AG04449 (cell line): ENCODE data around the gene TM9SF4.

ENCODE experiments used
- CTCF ChIA-PET: fragments of 350-600 bp; formaldehyde crosslinking; extraction: SDS; loops from one replicate; lab custom pipeline; 2021; ENCODE audit warnings: antibody characterized with exemption; lab: Yijun Ruan, JAX
- POLR2A ChIA-PET: fragments of 400-600, 350-600 bp; formaldehyde crosslinking; extraction: SDS; loops from one replicate; lab custom pipeline; 2020; ENCODE audit warnings: antibody characterized with exemption, inconsistent platforms; lab: Yijun Ruan, JAX
- DNase-seq: peaks from one replicate; pipeline ENCODE4 v3.0.0-alpha.2; 2010; ENCODE audit warnings: low read depth, low spot score
- H3K4me3 ChIP-seq: 2 replicates; pipeline ENCODE4 v1.5.1; 2011; ENCODE audit warnings: low read depth, mild to moderate bottlenecking, control low read depth, low read length
- TF ChIP-seq, protein P1 (sequence below): IDR thresholded peaks from one replicate; pipeline ENCODE4 v1.5.1; 2011; ENCODE audit warnings: mild to moderate bottlenecking, moderate library complexity, low read length, control low read depth, inconsistent platforms; ENCODE audit not compliant: insufficient read depth; ENCODE audit errors: missing control alignments

TM9SF4 gene

DNA sequence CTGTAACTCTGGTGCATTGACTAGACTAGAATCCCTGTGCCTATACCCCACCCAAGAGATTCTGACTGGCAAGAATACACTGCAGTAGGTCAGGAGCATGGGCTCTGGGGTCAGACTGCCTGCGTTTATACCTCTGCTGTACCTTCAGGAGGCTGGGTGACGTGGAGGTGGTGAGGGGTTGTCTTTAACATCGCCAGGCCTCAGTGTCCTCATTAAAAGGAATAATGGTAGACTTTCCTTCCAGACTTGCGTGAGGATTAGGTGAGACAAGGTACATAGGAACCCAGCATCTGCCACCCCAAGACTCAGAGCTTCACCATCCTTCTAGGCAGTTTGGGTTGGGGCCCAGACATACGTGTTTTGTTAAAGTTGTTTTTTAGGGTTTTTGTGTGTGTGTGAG is 44.3 kb downstream of the TM9SF4 start:
- DNase-seq: no peak
- CTCF ChIA-PET: no interaction called here
- no peak overlapping the region for H3K4me3 ChIP-seq
- TF ChIP-seq, protein P1, sequence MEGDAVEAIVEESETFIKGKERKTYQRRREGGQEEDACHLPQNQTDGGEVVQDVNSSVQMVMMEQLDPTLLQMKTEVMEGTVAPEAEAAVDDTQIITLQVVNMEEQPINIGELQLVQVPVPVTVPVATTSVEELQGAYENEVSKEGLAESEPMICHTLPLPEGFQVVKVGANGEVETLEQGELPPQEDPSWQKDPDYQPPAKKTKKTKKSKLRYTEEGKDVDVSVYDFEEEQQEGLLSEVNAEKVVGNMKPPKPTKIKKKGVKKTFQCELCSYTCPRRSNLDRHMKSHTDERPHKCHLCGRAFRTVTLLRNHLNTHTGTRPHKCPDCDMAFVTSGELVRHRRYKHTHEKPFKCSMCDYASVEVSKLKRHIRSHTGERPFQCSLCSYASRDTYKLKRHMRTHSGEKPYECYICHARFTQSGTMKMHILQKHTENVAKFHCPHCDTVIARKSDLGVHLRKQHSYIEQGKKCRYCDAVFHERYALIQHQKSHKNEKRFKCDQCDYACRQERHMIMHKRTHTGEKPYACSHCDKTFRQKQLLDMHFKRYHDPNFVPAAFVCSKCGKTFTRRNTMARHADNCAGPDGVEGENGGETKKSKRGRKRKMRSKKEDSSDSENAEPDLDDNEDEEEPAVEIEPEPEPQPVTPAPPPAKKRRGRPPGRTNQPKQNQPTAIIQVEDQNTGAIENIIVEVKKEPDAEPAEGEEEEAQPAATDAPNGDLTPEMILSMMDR: no peak
- POLR2A ChIA-PET: no interaction called here

DNA sequence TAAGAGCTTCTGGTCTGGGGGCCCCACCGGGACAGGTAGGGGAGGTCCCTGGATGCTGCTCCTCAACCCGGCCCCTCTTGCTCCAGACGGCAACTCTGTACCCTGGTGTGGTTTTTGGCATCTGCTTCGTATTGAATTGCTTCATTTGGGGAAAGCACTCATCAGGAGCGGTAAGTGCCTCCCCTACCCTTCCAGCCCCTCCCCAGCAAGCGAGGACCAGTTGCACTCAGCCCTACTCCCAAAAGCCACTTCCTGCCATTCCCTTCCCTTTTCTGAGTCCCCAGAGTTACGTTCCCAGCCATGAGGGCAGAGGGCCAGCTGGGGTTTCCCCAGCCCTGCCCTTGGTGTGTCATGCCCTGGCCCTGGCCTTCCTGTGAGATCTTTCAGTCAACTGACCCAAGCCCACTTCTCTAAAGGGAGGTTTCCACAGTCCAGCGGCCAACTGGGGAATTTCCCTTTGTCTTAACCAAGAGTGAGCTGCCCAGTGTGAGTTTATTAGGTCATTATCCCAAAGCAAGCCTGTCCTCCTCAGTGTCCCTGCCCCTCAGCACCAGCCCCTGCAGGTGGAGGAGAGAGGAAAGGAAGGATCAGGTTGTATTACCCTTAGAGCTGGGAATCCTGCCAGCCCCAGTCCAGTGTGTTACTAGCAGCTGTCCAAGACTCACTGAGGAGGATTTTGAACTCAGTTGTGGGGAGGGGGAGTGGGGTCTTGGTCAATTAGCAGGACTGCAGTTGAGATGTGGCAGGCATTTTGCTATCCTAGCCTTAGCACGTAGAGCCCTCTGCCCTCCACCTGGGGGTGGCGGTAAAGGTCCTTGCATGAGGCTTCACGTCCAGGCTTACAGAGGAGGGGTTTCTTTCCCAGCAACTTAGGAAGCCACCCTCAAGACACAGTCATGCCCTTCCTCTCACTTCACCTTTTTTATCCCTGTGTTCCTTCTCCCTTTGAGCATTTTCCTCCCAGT is 45.8 kb downstream of the TM9SF4 start:
- TF ChIP-seq, protein P1: peak; percentile 24
- POLR2A ChIA-PET: no interaction called here

DNA sequence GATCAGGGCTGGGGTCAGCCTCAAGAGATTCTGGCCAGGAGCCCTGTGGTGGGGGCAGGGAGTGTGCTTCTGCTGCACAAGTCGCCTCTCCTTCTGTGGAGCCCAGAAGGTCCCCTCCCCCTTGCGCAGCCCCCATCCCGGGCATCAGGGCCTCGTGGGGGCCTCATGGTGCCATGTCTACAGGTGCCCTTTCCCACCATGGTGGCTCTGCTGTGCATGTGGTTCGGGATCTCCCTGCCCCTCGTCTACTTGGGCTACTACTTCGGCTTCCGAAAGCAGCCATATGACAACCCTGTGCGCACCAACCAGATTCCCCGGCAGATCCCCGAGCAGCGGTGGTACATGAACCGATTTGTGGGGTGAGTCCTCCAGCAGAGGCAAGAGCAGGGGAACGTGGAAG is 48.1 kb downstream of the TM9SF4 start:
- CTCF ChIA-PET: no interaction called here

More for the DNA sequence above, 45.8 kb downstream of the TM9SF4 start:
- CTCF ChIA-PET: interaction anchor here (1.4 kb wide), 1 partner anchor 21 kb away, joined by 3 read pairs; no protein-coding TSS in a partner anchor
- no peak overlapping the region for H3K4me3 ChIP-seq
- DNase-seq: peak; percentile 19

DNA sequence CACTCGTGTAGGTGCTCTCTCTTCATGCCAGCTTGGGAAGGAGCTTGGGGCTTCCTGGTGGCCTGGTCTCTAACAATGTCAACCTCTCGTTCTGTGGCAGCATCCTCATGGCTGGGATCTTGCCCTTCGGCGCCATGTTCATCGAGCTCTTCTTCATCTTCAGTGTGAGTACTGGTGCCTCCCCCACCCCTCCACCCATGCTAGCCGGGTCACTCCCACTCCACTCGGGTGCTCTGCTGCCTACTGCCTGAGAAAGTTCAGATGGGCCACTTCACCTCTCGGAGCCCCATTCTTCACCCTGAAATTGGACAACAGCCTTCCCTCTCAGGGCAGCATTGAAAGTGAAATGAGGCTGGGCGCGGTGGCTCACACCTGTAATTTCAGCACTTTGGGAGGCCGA is 48.8 kb downstream of the TM9SF4 start:
- DNase-seq: no peak
- no peak overlapping the region for H3K4me3 ChIP-seq
- ChIA-PET CTCF (interaction anchor here (1.2 kb wide), 1 partner anchor 13 kb away, joined by 3 read pairs; no protein-coding TSS in a partner anchor), POLR2A (no interaction called here)
- TF ChIP-seq, protein P1: no peak

More for the DNA sequence above, 48.1 kb downstream of the TM9SF4 start:
- no peak overlapping the region for H3K4me3 ChIP-seq
- TF ChIP-seq, protein P1: no peak
- no peak for DNase-seq
- POLR2A ChIA-PET: no interaction called here

DNA sequence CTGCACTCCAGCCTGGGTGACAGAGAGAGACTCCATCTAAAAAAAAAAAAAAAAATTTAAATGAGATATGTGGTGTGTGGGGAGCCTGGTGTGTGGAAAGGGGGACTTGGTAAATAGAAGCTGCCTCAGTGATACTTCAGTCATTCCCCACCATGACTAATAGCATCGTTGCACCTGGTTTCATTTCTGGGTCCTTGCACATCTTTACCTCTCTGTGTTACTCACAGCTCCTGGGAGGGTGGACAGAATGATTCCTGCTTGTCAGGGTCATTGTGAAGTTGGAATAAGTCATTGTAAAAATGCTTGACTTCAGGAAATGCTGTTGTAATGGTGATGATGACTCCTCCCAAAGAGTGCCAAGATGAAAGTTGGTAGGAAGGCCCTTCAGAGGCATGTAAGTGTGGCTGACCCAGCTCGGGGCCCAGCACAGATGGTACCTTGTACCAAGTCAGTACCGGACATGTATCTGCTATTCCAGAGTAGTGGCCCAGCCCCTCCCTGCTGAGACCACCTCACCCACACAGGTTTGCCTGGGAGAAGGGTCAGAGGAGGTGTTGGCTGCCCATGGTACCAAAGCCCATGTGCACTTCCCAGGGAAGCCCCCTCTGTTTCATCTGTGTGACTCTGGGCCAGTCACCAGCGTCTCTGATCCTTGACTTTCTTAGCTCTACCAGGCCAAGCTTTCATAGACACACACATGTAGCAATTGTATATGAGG is 49.6 kb downstream of the TM9SF4 start:
- H3K4me3 ChIP-seq: no peak overlapping the region
- ChIA-PET CTCF (interaction anchor here (1.2 kb wide), 1 partner anchor 13 kb away, joined by 3 read pairs; no protein-coding TSS in a partner anchor), POLR2A (no interaction called here)
- TF ChIP-seq, protein P1: no peak
- DNase-seq: no peak

DNA sequence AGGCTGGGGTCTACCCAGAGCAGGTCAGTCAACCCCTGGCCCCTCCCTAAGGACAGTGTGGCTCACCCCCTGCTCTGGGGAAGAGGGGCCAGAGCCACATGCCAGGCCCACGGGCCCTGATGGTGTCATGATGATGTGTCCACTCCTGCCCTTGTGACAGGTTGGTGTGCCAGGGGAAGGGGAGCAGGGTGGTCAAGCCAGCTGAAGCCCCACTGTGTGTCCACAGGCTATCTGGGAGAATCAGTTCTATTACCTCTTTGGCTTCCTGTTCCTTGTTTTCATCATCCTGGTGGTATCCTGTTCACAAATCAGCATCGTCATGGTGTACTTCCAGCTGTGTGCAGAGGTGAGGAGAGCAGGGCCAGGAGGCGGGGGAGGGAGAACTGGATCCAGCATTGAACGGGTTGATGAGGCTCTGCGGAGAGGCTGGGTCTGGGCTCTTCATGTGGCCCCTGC is 50.3 kb downstream of the TM9SF4 start:
- ChIA-PET CTCF (interaction anchor here (0.6 to 1.2 kb wide), 2 partner anchors 12 to 178 kb away, joined by 3 read pairs; no protein-coding TSS in a partner anchor), POLR2A (no interaction called here)
- DNase-seq: no peak
- TF ChIP-seq, protein P1: no peak
- no peak overlapping the region for H3K4me3 ChIP-seq
